B cell (primary cell): ENCODE data around the gene TMEM214. TPM values are rescaled to one million over a fixed set of nuclear protein-coding genes. Genes with fewer than 3 reads are reported as not detected.

Experiments used
- ATAC-seq: fragments of 200-7000 bp; cut with Tn5 transposase; one replicate; pipeline ENCODE4 v1.10.0; 2021; ENCODE audit warnings: low read depth, mild to moderate bottlenecking, moderate number of reproducible peaks, moderate library complexity
- CTCF ChIA-PET: fragments of 350-600 bp; sonication (Branson Sonifier 250); formaldehyde crosslinking; loops from one replicate; lab custom pipeline; 2021; ENCODE audit warnings: antibody characterized with exemption, inconsistent platforms; lab: Charles Lee
- POLR2A ChIA-PET: fragments of 350-600 bp; sonication (Branson Sonifier 250); formaldehyde crosslinking; loops from one replicate; lab custom pipeline; 2021; ENCODE audit warnings: antibody characterized with exemption; lab: Charles Lee
- DNase-seq: peaks from one replicate; pipeline ENCODE4 v3.0.0; 2013
- H2AFZ ChIP-seq: 2 replicates; pipeline ENCODE4 v1.6.1; 2012; ENCODE audit warnings: mild to moderate bottlenecking, low read depth, low read length; ENCODE audit not compliant: insufficient read depth, poor library complexity, severe bottlenecking
- H3K27ac ChIP-seq, 2 donors: 1 replicate in 1 of 2; 2 replicates in 1 of 2; pipeline ENCODE4 v1.5.1; 2012 to 2013; ENCODE audit warnings: low read length in 2 of 2, mild to moderate bottlenecking in 2 of 2, moderate library complexity in 1 of 2
- H3K27me3 ChIP-seq, 4 experiments: fragments of 200-600 bp in 1 of 4; sonication (generic) in 1 of 4; replicated peaks in 1 of 4; 1 replicate in 2 of 4; 2 replicates in 2 of 4; pipeline versions ENCODE4 v1.6.1 to v1.7.0; 2013 to 2016; ENCODE audit warnings: low read length in 3 of 4, mild to moderate bottlenecking in 2 of 4, mixed read lengths in 1 of 4, moderate library complexity in 1 of 4; ENCODE audit not compliant: insufficient read depth in 4 of 4, control insufficient read depth in 3 of 4; ENCODE audit errors: control extremely low read depth in 1 of 4
- H3K36me3 ChIP-seq, 2 experiments: replicated peaks in 1 of 2; 1 replicate in 1 of 2; 2 replicates in 1 of 2; pipeline versions ENCODE4 v1.6.1 to v1.7.1; 2013; ENCODE audit warnings: low read length in 1 of 2; ENCODE audit not compliant: insufficient read depth in 2 of 2, control insufficient read depth in 1 of 2; ENCODE audit errors: control extremely low read depth in 1 of 2, extremely low read depth in 1 of 2
- H3K4me1 ChIP-seq, 2 donors: fragments of 200-600 bp in 1 of 2; sonication (generic) in 1 of 2; 1 replicate in 1 of 2; 2 replicates in 1 of 2; pipeline versions ENCODE4 v1.5.1 to v1.6.1; 2013 to 2017; ENCODE audit warnings: low read length in 2 of 2; ENCODE audit not compliant: control insufficient read depth in 2 of 2, insufficient read depth in 2 of 2
- H3K4me2 ChIP-seq: replicated peaks from 2 replicates; pipeline ENCODE3; 2012; ENCODE audit warnings: mild to moderate bottlenecking, low read depth, low read length; ENCODE audit not compliant: poor library complexity, severe bottlenecking
- H3K4me3 ChIP-seq, 5 experiments: fragments of 200-600 bp in 1 of 5; sonication (generic) in 1 of 5; 1 replicate in 3 of 5; 2 replicates in 2 of 5; pipeline versions ENCODE4 v1.5.1 to v1.7.0; 2011 to 2016; ENCODE audit warnings: low read length in 4 of 5, mild to moderate bottlenecking in 4 of 5, low read depth in 2 of 5, control low read depth in 1 of 5, moderate library complexity in 1 of 5; ENCODE audit not compliant: insufficient read depth in 1 of 5; ENCODE audit errors: control extremely low read depth in 1 of 5, extremely low read depth in 1 of 5
- H3K79me2 ChIP-seq: fragments of 200-600 bp; sonication (generic); one replicate; pipeline ENCODE4 v1.6.0; 2016; ENCODE audit warnings: low read length; ENCODE audit not compliant: control insufficient read depth, insufficient read depth
- H3K9ac ChIP-seq: fragments of 200-600 bp; sonication (generic); 2 replicates; pipeline ENCODE4 v1.6.1; 2017; ENCODE audit warnings: mild to moderate bottlenecking, low read length, moderate library complexity
- H3K9me3 ChIP-seq, 3 donors: one replicate each; pipeline versions ENCODE4 v1.6.1 to v1.7.1; 2013; ENCODE audit warnings: low read length in 2 of 3; ENCODE audit not compliant: control insufficient read depth in 2 of 3, insufficient read depth in 1 of 3; ENCODE audit errors: control extremely low read depth in 1 of 3
- H4K20me1 ChIP-seq: 2 replicates; pipeline ENCODE4 v1.6.0; 2012; ENCODE audit warnings: mild to moderate bottlenecking, low read length; ENCODE audit not compliant: insufficient read depth, control insufficient read depth, poor library complexity, severe bottlenecking
- H3K27ac Mint-ChIP-seq: one replicate; pipeline ENCODE4 v1.8.0; 2021; ENCODE audit warnings: mixed read lengths
- H3K27me3 Mint-ChIP-seq: one replicate; pipeline ENCODE4 v1.8.0; 2021; ENCODE audit warnings: mixed read lengths
- H3K4me1 Mint-ChIP-seq: one replicate; pipeline ENCODE4 v1.8.0; 2021; ENCODE audit warnings: mixed read lengths
- H3K4me3 Mint-ChIP-seq: one replicate; pipeline ENCODE4 v1.8.0; 2021; ENCODE audit warnings: mixed read lengths
- H3K9me3 Mint-ChIP-seq: one replicate; pipeline ENCODE4 v1.8.0; 2022; ENCODE audit warnings: mixed read lengths; ENCODE audit not compliant: insufficient read depth
- EZH2 ChIP-seq: IDR thresholded peaks from 2 replicates; pipeline ENCODE4 v1.6.1; 2012; ENCODE audit warnings: borderline replicate concordance, low read depth, mild to moderate bottlenecking, moderate library complexity, low read length; ENCODE audit not compliant: insufficient read depth, poor library complexity, severe bottlenecking
- WGBS: methylation state at CpG from one replicate; pipeline ENCODE4 v1.1.5; 2013; ENCODE audit warnings: missing lambda C conversion rate; ENCODE audit not compliant: insufficient coverage; 5-methylcytosine and 5-hydroxymethylcytosine counted together
- intact Hi-C: fragments of 100-400 bp; cut with micrococcal nuclease; formaldehyde crosslinking; loops from one replicate; pipeline ENCODE4 v1.10.0; 2022
- polyA plus RNA-seq: library from polyadenylated mRNA; depleted of rRNA; stranded (reverse); fragments of >200 nt; gene quantifications from 2 replicates; pipeline ENCODE4 v1.2.3, GENCODE V29; 2012
- total RNA-seq, 2 donors: library from RNA; stranded (reverse); fragments of 120-200 nt in 1 of 2; gene quantifications; 1 replicate in 1 of 2; 2 replicates in 1 of 2; pipeline versions ENCODE4 v1.2.3 to v1.2.4, GENCODE V29; 2013 to 2022
- TF ChIP-seq, protein P1 (sequence below): fragments of 200-600 bp; IDR thresholded peaks from one replicate; pipeline ENCODE4 v1.8.0; 2022; ENCODE audit warnings: antibody characterized with exemption, mild to moderate bottlenecking

The TMEM214 gene
- total and polyA plus RNA-seq, 2 donors (not counting 1 experiment from before 2014, with no cell fraction given): 80.1 to 91.1 TPM

- H4K20me1 ChIP-seq: no peaks in the 10 kb centered on the region
- peaks cover 0 to 3% (median 0%) of the 10 kb centered on the region in 4 experiments for H3K27me3 ChIP-seq
- Mint-ChIP-seq H3K9me3 (no peaks in the 10 kb centered on the region), H3K27ac (no peak overlapping the region), H3K4me1 (no peaks in the 10 kb centered on the region), H3K4me3 (no peak overlapping the region), H3K27me3 (peaks cover 5% of the 10 kb centered on the region)
- H3K36me3 ChIP-seq: no peaks in the 10 kb centered on the region
- DNase-seq: no peak
- 93% methylated on average over 4 of the region's 4 CpGs for WGBS
- no peak overlapping the region for H3K4me2 ChIP-seq
- H3K4me3 ChIP-seq: no peak overlapping the region
- no peak for ATAC-seq
- no peak overlapping the region for H2AFZ ChIP-seq
- ChIA-PET CTCF (no interaction called here), POLR2A (no interaction called here)
- TF ChIP-seq, protein P1, sequence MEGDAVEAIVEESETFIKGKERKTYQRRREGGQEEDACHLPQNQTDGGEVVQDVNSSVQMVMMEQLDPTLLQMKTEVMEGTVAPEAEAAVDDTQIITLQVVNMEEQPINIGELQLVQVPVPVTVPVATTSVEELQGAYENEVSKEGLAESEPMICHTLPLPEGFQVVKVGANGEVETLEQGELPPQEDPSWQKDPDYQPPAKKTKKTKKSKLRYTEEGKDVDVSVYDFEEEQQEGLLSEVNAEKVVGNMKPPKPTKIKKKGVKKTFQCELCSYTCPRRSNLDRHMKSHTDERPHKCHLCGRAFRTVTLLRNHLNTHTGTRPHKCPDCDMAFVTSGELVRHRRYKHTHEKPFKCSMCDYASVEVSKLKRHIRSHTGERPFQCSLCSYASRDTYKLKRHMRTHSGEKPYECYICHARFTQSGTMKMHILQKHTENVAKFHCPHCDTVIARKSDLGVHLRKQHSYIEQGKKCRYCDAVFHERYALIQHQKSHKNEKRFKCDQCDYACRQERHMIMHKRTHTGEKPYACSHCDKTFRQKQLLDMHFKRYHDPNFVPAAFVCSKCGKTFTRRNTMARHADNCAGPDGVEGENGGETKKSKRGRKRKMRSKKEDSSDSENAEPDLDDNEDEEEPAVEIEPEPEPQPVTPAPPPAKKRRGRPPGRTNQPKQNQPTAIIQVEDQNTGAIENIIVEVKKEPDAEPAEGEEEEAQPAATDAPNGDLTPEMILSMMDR: no peak
- TF ChIP-seq EZH2: no peak
- H3K79me2 ChIP-seq: no peaks in the 10 kb centered on the region
- H3K9me3 ChIP-seq: no peaks in the 10 kb centered on the region
- intact Hi-C loops: no loop called here
- H3K9ac ChIP-seq: no peak overlapping the region
- no peaks in the 10 kb centered on the region for H3K4me1 ChIP-seq
- no peak overlapping the region for H3K27ac ChIP-seq
Measured at GRCh38 chr2:26985807-26986206, 47.0 kb upstream of the TMEM214 start.

DNA sequence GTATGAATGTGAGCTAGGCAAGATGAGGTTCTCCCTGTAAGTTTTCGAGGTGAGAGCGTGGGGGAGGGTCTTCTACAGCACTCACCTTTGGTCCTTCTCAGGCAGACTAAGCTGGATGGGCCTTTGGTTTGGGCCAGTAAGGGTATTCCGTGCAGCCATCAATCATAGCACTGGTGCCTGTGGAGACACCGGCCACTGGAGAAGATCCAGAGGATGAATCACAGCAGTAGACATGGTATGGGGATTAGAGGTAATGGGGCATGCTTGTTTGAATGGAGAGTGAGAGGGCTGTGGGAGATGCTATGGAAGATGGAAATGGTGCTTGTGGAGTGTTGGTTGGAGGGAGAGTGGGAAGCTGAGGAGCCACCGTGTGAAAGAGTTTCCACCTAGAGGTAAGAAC is 46.2 kb upstream of the TMEM214 start:
- intact Hi-C loops: no loop called here
- DNase-seq (no peak), ATAC-seq (no peak)
- Histone ChIP-seq H3K4me1 (no peaks in the 10 kb centered on the region), H3K9me3 (no peaks in the 10 kb centered on the region), H3K9ac (no peak overlapping the region), H4K20me1 (no peaks in the 10 kb centered on the region), H3K27ac (no peak overlapping the region), H3K27me3 (peaks cover 0 to 3% (median 0%) of the 10 kb centered on the region in 4 experiments), H3K36me3 (no peaks in the 10 kb centered on the region), H3K4me2 (no peak overlapping the region), H3K79me2 (no peaks in the 10 kb centered on the region), H2AFZ (no peak overlapping the region), H3K4me3 (no peak overlapping the region)
- Mint-ChIP-seq H3K27me3 (peaks cover 6% of the 10 kb centered on the region), H3K27ac (no peak overlapping the region), H3K4me3 (no peak overlapping the region), H3K9me3 (no peaks in the 10 kb centered on the region), H3K4me1 (no peaks in the 10 kb centered on the region)
- TF ChIP-seq EZH2: no peak
- TF ChIP-seq, protein P1: no peak
- CTCF ChIA-PET: no interaction called here
- 95% methylated on average over 5 of the region's 5 CpGs for WGBS
- POLR2A ChIA-PET: no interaction called here
